ENCODE results near the gene WNK1.
"Not testable (repeated sequence)": the region's sequence is repeated elsewhere in the genome, so short reads cannot be mapped to it uniquely, and the experiment has no call there.

The WNK1 gene

DNA sequence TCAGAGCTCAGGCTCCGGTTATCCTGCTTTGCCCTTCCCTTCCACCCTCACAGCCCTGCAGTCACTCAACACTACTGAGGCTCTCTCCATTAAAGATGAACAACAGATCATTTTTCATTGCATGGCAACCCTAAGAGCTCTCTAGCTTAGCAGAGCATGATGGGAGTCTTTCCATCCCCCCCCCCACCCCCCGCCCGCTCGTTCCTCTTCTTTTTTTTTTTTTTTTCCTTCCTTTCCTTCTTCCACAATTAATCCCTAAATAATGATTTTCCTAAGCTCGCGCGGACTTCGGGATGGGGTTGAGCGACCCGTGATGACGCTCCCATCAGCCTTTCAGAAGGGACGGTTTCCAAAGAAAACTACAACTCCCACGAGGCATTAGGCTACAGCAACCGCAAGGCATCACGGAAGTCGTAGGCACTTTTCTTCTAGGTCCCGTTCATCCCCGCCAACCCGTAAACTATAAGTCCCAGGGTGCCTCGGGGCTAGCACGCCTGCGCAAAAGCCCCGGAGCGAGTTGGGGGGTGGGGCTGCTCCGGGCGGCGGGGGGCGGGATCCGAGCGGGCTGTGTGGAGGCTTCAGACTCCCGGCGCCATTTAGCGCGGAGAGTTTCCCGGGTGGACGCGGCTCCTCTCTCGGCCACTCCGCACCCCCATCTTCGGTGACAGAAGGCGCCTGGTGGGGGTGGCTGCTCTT is at the start of gene WNK1:
Gene WNK1, plus strand, starts transcription at position 581 of the 696 bp plus-strand sequence. CDS start 987 bp downstream, outside the sequence.
- peak; percentile 98 for DNase-seq (ENCODE audit: low read depth)

DNA sequence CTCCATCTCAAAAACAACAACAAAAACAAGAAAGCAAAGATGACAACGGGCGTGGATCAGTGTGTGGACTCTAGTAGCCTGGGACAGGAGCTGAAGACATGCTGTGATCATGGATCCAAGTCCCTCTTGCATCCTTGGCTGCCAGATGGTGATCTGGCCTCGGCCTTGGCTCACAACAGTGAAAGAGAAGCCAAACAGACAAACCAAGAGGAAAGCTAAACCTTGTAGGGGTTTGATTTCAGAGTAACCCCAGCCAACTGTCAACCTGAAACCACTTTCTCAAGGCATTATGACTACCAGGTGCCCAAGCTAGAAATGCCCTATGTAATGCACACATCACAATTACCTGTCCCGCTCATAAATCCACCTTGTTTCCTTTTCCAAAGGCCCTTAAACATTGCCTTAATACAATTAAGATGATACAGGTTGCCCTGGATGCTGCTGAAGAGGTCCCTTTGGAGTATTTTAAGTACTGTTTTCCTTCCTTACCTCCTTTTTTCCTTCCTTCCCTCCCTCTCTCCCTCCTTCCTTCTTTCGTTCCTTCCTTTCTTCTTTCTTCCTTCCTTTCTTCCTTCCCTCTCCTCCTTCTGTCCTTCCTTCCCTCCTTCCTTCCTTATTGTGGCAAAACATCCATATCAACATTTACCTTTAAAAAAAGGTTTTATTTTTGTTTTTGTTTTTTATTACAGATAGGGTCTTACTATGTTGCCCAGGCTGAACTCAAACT is 47.7 kb upstream of the WNK1 start:
- DNase-seq (ENCODE audit: low read depth), result no peak

DNA sequence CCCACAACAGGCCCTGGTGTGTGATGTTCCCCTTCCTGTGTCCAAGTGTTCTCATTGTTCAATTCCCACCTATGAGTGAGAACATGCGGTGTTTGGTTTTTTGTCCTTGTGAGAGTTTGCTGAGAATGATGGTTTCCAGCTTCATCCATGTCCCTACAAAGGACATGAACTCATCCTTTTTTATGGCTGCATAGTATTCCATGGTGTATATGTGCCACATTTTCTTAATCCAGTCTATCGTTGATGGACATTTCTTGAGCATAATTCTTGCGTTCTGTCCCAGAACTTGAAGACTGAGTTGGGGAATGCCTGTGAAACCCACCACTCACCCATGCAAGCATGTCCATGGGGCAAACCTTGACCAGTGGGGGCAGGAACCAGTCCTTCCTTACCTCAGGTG is 44.3 kb upstream of the WNK1 start:
- DNase-seq (ENCODE audit: low read depth), result not testable (repeated sequence)

DNA sequence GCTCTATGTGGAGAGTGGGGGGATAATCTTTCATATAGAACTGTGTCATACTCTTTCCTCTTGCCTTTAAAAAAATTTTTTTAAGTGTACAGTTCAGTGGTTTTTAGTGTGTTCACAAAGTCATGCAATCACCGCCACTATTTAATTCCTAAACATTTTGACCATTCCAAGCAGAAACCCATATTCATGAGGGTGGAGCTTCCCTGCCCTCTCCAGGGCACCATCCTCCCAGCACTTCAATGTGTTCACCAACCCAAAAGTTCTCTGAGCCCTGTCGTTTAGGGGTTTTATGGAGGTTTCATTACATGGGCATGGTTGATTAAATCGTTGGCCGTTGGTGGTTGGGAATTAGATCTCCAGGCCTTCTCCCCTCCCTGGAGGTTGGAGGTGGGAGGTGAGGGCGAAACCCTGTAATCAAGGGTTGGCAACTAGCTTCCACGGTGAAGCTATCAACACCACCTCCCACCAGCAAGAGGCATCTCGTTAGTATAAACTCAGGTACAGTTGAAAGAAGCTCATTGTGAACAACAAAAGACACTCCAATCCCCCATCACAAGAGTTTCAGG is 42.8 kb upstream of the WNK1 start:
- no peak for DNase-seq (ENCODE audit: low read depth)

DNA sequence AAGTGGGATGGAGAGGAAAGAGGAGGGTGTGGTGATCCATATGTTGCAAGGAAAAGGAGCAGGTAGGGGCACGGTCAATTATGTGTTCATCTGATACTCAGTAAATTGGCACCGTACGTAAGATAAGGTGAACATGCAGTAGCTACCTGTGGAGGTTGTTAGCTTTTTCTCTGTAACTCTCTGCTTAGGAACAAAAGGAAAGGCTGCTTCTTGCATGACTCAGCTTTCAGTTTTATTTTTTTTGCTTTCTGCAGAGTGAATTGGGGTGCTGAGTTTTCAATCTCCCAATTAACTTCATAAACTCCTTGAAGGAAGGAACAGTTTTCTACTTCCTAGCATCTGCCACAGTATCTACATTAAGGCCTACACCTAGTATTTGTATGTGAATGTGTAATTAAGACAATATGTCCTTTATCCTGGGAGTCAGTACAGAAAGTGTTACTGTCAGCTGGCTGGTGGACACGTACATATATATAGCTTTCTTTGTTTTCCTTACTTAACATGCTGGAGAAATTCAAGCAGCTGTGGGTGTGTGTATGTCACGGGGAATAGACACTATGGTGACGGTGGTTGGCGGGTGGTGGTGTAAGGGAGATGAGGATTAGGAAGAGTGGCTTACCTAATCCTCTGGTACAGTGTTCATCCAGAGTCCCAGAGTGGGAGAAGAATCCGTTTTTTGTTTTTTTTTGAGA is 40.1 kb upstream of the WNK1 start:
- no peak for DNase-seq (ENCODE audit: low read depth)

- DNase-seq (ENCODE audit: low read depth), result no peak
Observed at GRCh38 chr12:713281-713875, 39.0 kb upstream of the WNK1 start.

DNA sequence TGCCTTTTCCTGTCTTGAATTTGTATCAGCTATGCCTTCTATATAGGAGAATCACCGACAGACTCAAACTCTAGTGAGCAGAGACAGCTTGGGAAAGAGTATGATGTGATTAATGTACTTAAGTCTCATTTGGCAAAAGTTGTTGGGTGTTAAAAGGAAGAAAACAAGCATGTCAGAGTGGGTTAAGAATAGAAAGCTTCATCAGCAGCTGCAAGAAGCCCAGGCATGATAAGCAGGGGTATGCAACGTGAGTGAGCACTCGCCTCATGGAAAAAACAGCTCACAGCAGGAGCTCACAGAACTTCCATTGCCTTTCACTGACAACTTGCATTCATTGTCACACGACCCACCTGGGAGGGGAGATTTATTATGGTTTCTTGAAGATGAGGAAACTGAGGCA is 35.9 kb upstream of the WNK1 start:
- no peak for DNase-seq (ENCODE audit: low read depth)

DNA sequence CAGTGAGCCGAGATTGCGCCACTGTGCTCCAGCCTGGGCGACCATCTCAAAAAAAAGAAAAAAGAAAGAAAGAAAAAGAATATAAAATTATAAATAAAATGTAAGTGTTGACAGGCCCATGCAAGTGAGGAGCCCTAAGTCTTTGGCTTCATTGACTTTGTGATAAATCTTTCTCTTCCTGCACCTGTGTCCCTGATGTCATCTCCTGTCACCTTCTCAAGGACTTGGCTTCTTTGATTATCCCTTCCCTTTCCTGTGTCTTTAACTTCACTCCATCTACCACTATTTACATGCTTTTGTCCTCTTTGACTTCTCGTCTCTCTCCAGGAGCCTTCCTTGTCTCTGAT is 33.6 kb upstream of the WNK1 start:
- no peak for DNase-seq (ENCODE audit: low read depth)

- no peak for DNase-seq (ENCODE audit: low read depth)
Observed at GRCh38 chr12:720231-720941, 32.0 kb upstream of the WNK1 start.

DNA sequence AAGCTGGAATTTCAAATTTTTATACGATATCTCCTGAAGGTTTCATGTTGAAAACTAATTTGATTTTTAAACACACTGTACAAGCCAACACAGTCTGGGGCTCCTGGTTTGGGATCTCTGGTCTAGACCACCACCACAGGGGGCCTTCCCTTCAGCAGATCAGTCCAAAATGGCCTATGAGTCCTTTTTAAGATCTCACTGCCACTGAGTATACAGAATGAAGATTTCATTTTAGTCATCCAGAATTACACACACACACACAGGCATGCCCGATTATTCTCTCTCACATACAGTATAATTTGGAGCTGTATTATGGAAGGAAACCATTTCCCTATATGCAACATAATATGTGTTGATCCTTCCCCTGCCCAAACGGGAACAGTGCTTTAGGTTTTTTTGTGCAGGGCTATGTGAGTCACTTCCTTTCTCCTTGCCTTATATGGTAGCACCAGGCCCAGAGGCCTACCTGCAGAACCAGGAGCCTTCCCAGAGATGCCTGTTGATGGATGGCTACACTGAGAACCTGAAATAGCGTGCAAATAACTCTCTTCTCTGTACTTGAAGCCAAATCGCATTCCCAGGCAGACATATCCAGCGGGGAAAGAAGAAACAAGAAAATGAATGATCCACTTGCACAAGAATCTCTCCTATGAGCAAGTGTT is 28.1 kb upstream of the WNK1 start:
- DNase-seq (ENCODE audit: low read depth), result no peak

DNA sequence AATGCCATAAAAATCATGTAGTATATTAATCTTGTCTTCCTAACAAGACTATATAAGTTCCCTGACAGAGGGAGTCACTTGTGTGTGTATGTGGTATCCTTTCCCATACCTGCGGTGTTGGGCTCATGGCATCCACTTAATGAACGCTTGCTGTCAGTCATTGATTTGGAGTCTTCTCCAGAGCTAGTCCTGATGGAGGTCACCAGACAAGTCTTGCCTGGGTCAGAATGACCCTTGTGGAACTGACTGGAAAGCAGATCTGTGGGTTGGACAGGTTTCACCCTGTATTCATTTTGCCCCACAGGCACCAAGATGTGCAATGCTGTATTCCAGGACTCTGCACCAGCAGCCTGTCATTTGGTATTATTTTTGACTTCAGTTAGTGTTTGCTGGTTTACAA is 27.3 kb upstream of the WNK1 start:
- DNase-seq (ENCODE audit: low read depth), result no peak

DNA sequence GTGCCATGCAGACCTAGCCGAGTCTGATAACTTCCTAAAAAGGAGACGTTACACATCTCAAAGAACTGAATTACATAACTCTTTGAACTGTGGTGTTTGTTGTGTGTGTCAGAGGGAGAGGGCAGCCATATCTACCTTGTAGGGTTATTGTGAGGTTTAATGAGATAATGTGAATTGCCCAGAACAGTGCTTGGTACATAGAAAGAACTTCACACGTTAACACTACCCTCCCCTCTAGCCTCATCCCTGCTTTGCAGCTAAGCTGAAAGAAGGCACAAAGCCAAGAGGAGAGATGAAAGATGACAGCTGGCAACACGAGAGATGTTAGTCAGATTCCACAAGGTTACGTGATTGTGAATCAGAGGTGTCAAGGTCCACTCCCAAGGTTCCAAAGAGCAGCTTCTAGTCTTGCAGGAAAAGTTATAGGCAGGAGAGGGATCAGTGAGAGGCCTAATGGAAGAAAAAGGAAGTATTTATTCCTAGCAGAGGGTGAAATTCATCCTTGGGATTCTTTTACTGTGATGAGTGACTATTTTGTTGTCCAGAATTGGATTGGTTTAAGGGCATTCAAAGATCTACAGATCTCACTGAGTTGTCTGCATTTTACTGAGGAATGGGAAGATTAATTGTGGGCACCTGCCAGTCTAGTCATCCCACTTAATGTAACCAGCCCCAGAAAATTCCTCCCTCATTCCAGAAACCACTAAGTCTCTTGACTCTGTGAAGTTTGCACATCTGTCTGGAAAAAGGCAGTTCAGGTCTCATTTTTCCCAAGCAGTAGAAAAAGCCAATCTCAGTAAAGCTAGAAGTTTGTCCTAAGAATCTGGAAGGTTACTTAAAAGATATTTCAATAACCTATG is 25.9 kb upstream of the WNK1 start:
- DNase-seq (ENCODE audit: low read depth), result peak; percentile 11

- DNase-seq (ENCODE audit: low read depth), result no peak
Observed at GRCh38 chr12:727321-727720, 25.1 kb upstream of the WNK1 start.

- no peak for DNase-seq (ENCODE audit: low read depth)
Observed at GRCh38 chr12:728781-729180, 23.6 kb upstream of the WNK1 start.

- DNase-seq (ENCODE audit: low read depth), result no peak
Observed at GRCh38 chr12:729221-729620, 23.2 kb upstream of the WNK1 start.

- DNase-seq (ENCODE audit: low read depth), result no peak
Observed at GRCh38 chr12:730550-730949, 21.8 kb upstream of the WNK1 start.

GRCh38 chr12:737122-737739 is 15.1 kb upstream of the WNK1 start:
- no peak for DNase-seq (ENCODE audit: low read depth)

DNA sequence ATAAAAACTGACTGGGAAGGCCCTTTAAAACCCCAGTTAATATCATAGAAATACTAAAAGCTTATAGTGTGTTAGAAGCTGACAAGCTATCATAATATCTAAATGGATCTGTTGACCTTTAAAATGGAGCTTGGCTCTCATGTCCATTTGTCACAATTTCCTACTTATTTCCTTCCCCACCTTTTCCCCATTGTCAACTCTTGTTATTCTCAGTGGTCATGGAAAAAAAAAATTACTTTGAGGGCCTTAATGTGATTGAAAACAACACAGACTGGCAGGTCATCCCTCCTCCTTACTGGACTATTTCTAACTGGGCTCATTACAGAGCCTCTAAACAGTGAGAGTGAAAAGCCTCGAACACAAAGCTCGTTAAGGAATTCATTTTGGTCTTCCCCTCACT is 13.7 kb upstream of the WNK1 start:
- DNase-seq (ENCODE audit: low read depth), result no peak

GRCh38 chr12:739349-739748 is 13.0 kb upstream of the WNK1 start:
- no peak for DNase-seq (ENCODE audit: low read depth)

- DNase-seq (ENCODE audit: low read depth), result no peak
Observed at GRCh38 chr12:740921-741320, 11.5 kb upstream of the WNK1 start.

All from GM04504 (cell line).